Right kidney (tissue), 1 donor: ENCODE results near the gene PSMA4.
"Not testable (repeated sequence)": the region's sequence is repeated elsewhere in the genome, so short reads cannot be mapped to it uniquely, and the experiment has no call there.

ENCODE experiments used
- DNase-seq: peaks from one replicate; pipeline ENCODE4 v3.0.0-alpha.2; 2016

Gene PSMA4

GRCh38 chr15:78550194-78550593 is 9.9 kb downstream of the PSMA4 start:
- DNase-seq, result no peak

GRCh38 chr15:78550815-78551214 is 10.6 kb downstream of the PSMA4 start:
- DNase-seq, result no peak

GRCh38 chr15:78551902-78552301 is 11.7 kb downstream of the PSMA4 start:
- DNase-seq, result no peak

- DNase-seq, result no peak
Measured at GRCh38 chr15:78552597-78552996, 12.4 kb downstream of the PSMA4 start.

- not testable (repeated sequence) for DNase-seq
Measured at GRCh38 chr15:78560201-78560600, 20.0 kb downstream of the PSMA4 start.

- DNase-seq, result no peak
Measured at GRCh38 chr15:78561490-78561889, 21.2 kb downstream of the PSMA4 start.

GRCh38 chr15:78563092-78563491 is 22.8 kb downstream of the PSMA4 start:
- DNase-seq, result no peak

- peak; percentile 2 for DNase-seq
Measured at GRCh38 chr15:78564743-78565096, 24.5 kb downstream of the PSMA4 start.

- peak; percentile 80 for DNase-seq
Measured at GRCh38 chr15:78565097-78565950, 25.1 kb downstream of the PSMA4 start, which contains the start of gene CHRNA5. CHRNA5 (plus strand) TSS chr15:78565520; CDS start chr15:78565720, 200 bp downstream.

GRCh38 chr15:78565951-78566774 is 25.9 kb downstream of the PSMA4 start:
- no peak for DNase-seq

GRCh38 chr15:78567531-78567930 is 27.3 kb downstream of the PSMA4 start:
- no peak for DNase-seq

GRCh38 chr15:78570710-78571109 is 30.5 kb downstream of the PSMA4 start:
- DNase-seq, result no peak

GRCh38 chr15:78571382-78571781 is 31.1 kb downstream of the PSMA4 start:
- no peak for DNase-seq

GRCh38 chr15:78573416-78573815 is 33.2 kb downstream of the PSMA4 start:
- DNase-seq, result no peak

GRCh38 chr15:78574944-78575343 is 34.7 kb downstream of the PSMA4 start:
- no peak for DNase-seq

GRCh38 chr15:78597583-78597982 is 57.3 kb downstream of the PSMA4 start:
- DNase-seq, result no peak

- DNase-seq, result no peak
Measured at GRCh38 chr15:78598348-78598747, 58.1 kb downstream of the PSMA4 start.

GRCh38 chr15:78599189-78599588 is 58.9 kb downstream of the PSMA4 start:
- no peak for DNase-seq
